Type B pancreatic cell (in vitro differentiated cells): ENCODE results near the gene LPAR4. TPM values are rescaled to one million over a fixed set of nuclear protein-coding genes. Genes with fewer than 3 reads are reported as not detected.
"Not testable (repeated sequence)": the region's sequence is repeated elsewhere in the genome, so short reads cannot be mapped to it uniquely, and the experiment has no call there.

Source experiments
- DNase-seq: peaks from one replicate; pipeline ENCODE4 v3.0.0; 2021; ENCODE audit warnings: mixed read lengths; ENCODE audit not compliant: unreplicated experiment; ENCODE audit errors: extremely low spot score
- H3K27ac Mint-ChIP-seq: 2 replicates; pipeline ENCODE4 v1.8.0; 2021; ENCODE audit warnings: mild to moderate bottlenecking, mixed read lengths
- H3K27me3 Mint-ChIP-seq: 2 replicates; pipeline ENCODE4 v1.8.0; 2021; ENCODE audit warnings: mixed read lengths
- H3K36me3 Mint-ChIP-seq: 2 replicates; pipeline ENCODE4 v1.8.0; 2021; ENCODE audit warnings: mixed read lengths
- H3K4me1 Mint-ChIP-seq: one replicate; pipeline ENCODE4 v1.8.0; 2021; ENCODE audit warnings: mixed read lengths; ENCODE audit not compliant: unreplicated experiment
- H3K4me3 Mint-ChIP-seq: 2 replicates; pipeline ENCODE4 v1.8.0; 2021; ENCODE audit warnings: mild to moderate bottlenecking, mixed read lengths
- H3K9me3 Mint-ChIP-seq: 2 replicates; pipeline ENCODE4 v1.8.0; 2021; ENCODE audit warnings: mixed read lengths
- CTCF ChIP-seq: fragments of 200-600 bp; sonication (generic); conservative IDR thresholded peaks from 2 replicates; pipeline ENCODE4 v1.5.0; 2021; ENCODE audit warnings: antibody characterized with exemption, mild to moderate bottlenecking
- total RNA-seq: library from RNA; stranded (reverse); gene quantifications from 2 replicates; pipeline ENCODE4 v1.2.1, GENCODE V29; 2021; ENCODE audit warnings: low replicate concordance

Gene LPAR4
- total RNA-seq, 1 donor from 2014 or later = 5.3 TPM

GRCh38 chrX:78800694-78801093 lies 53.2 kb downstream of the LPAR4 start:
- no peak for TF ChIP-seq CTCF
- Mint-ChIP-seq H3K36me3 (no peaks in the 10 kb centered on the region), H3K27me3 (no peaks in the 10 kb centered on the region), H3K27ac (no peak overlapping the region), H3K4me3 (no peak overlapping the region), H3K4me1 (no peaks in the 10 kb centered on the region), H3K9me3 (no peaks in the 10 kb centered on the region)
- DNase-seq = no peak

GRCh38 chrX:78801522-78801921 lies 54.0 kb downstream of the LPAR4 start:
- no peaks in the 10 kb centered on the region for H3K9me3 Mint-ChIP-seq
- H3K27ac Mint-ChIP-seq = no peak overlapping the region
- no peaks in the 10 kb centered on the region for H3K27me3 Mint-ChIP-seq
- H3K36me3 Mint-ChIP-seq = no peaks in the 10 kb centered on the region
- H3K4me1 Mint-ChIP-seq = no peaks in the 10 kb centered on the region
- no peak overlapping the region for H3K4me3 Mint-ChIP-seq
- DNase-seq = no peak
- no peak for TF ChIP-seq CTCF

- H3K4me3 Mint-ChIP-seq = not testable (repeated sequence)
These were observed 55.0 kb downstream of the LPAR4 start for GRCh38 chrX:78802526-78802925.

More at GRCh38 chrX:78802526-78802925, 55.0 kb downstream of the LPAR4 start:
- not testable (repeated sequence) for H3K36me3 Mint-ChIP-seq, H3K27me3 Mint-ChIP-seq, DNase-seq, H3K4me1 Mint-ChIP-seq, H3K27ac Mint-ChIP-seq, H3K9me3 Mint-ChIP-seq

Other genes with a start within 250 kb of the LPAR4 start
- not detected in 2 replicates for gene RTL3, start 88.4 kb upstream of the LPAR4 start, total RNA-seq
- not detected in 2 replicates for gene P2RY10, start 197.7 kb downstream of the LPAR4 start, total RNA-seq